IMR-90 (cell line): ENCODE data around the gene CKAP5. TPM values are rescaled to one million over a fixed set of nuclear protein-coding genes. Genes with fewer than 3 reads are reported as not detected.

Source experiments
- ATAC-seq: fragments of 200-7000 bp; cut with Tn5 transposase; 2 replicates; pipeline ENCODE4 v1.9.1; 2020; ENCODE audit warnings: low read depth, mild to moderate bottlenecking, moderate library complexity
- BruUV-seq: library from RNA; stranded (reverse); fragments of 400-500 nt; replicated peaks from 2 replicates; lab custom pipeline; 2021; lab: Mats Ljungman, UMichigan
- CTCF ChIA-PET: fragments of 300-600 bp; formaldehyde crosslinking; extraction: SDS; loops from one replicate; lab custom pipeline; 2021; ENCODE audit warnings: antibody characterized with exemption; lab: Yijun Ruan, JAX
- POLR2A ChIA-PET: fragments of 300-600 bp; sonication (Branson Sonifier 250); formaldehyde crosslinking; loops from one replicate; lab custom pipeline; 2022; ENCODE audit warnings: antibody characterized with exemption; ENCODE audit not compliant: unreplicated experiment; lab: Charles Lee
- DNase-seq: peaks from one replicate; pipeline ENCODE4 v3.0.0; 2013
- H2AFZ ChIP-seq: replicated peaks from 2 replicates; pipeline ENCODE3; 2013; ENCODE audit warnings: low read length, mild to moderate bottlenecking; ENCODE audit not compliant: poor library complexity
- H2AK5ac ChIP-seq: 2 replicates; pipeline ENCODE4 v1.6.1; 2013; ENCODE audit warnings: low read depth, low read length, inconsistent platforms
- H2AK9ac ChIP-seq: replicated peaks from 2 replicates; pipeline ENCODE3; 2013; ENCODE audit warnings: mild to moderate bottlenecking, low read depth, low read length, moderate library complexity; ENCODE audit not compliant: poor library complexity
- H2BK120ac ChIP-seq: 2 replicates; pipeline ENCODE4 v1.6.1; 2013; ENCODE audit warnings: low read depth, low read length, inconsistent platforms
- H2BK15ac ChIP-seq: 3 replicates; pipeline ENCODE4 v1.6.1; 2013; ENCODE audit warnings: low read depth, low read length, inconsistent platforms
- H2BK20ac ChIP-seq: 2 replicates; pipeline ENCODE4 v1.6.1; 2013; ENCODE audit warnings: low read depth, mild to moderate bottlenecking, inconsistent platforms, low read length, moderate library complexity
- H2BK5ac ChIP-seq: 2 replicates; pipeline ENCODE4 v1.6.1; 2013; ENCODE audit warnings: mild to moderate bottlenecking, low read depth, low read length, inconsistent platforms; ENCODE audit not compliant: poor library complexity, severe bottlenecking
- H3K14ac ChIP-seq: replicated peaks from 2 replicates; pipeline ENCODE4 v1.6.1; 2013; ENCODE audit warnings: low read depth, low read length, inconsistent platforms
- H3K18ac ChIP-seq: 2 replicates; pipeline ENCODE4 v1.6.1; 2013; ENCODE audit warnings: low read depth, low read length, control low read depth
- H3K23ac ChIP-seq: 2 replicates; pipeline ENCODE4 v1.6.1; 2013; ENCODE audit warnings: low read depth, low read length, inconsistent platforms
- H3K27ac ChIP-seq: 2 replicates; pipeline ENCODE4 v1.5.1; 2013; ENCODE audit warnings: mild to moderate bottlenecking, control low read depth, low read length; ENCODE audit not compliant: insufficient read depth
- H3K27me3 ChIP-seq: 2 replicates; pipeline ENCODE4 v1.6.1; 2013; ENCODE audit warnings: low read length; ENCODE audit not compliant: control insufficient read depth, insufficient read depth
- H3K36me3 ChIP-seq: 2 replicates; pipeline ENCODE4 v1.6.1; 2013; ENCODE audit warnings: low read length, mixed read lengths; ENCODE audit not compliant: control insufficient read depth, insufficient read depth
- H3K4ac ChIP-seq: 2 replicates; pipeline ENCODE4 v1.6.1; 2013; ENCODE audit warnings: low read depth, low read length, inconsistent platforms
- H3K4me1 ChIP-seq: 2 replicates; pipeline ENCODE4 v1.6.1; 2013; ENCODE audit warnings: low read length, mixed read lengths; ENCODE audit not compliant: control insufficient read depth, insufficient read depth
- H3K4me2 ChIP-seq: 2 replicates; pipeline ENCODE4 v1.6.1; 2013; ENCODE audit warnings: low read depth, mild to moderate bottlenecking, control low read depth, low read length, moderate library complexity
- H3K4me3 ChIP-seq: 2 replicates; pipeline ENCODE4 v1.5.1; 2013; ENCODE audit warnings: low read depth, mild to moderate bottlenecking, control low read depth, low read length, moderate library complexity; ENCODE audit not compliant: insufficient read depth
- H3K56ac ChIP-seq: 2 replicates; pipeline ENCODE4 v1.6.1; 2013; ENCODE audit warnings: low read length, inconsistent platforms; ENCODE audit not compliant: insufficient read depth; ENCODE audit errors: extremely low read depth
- H3K79me1 ChIP-seq, 2 experiments: 2 replicates each; pipeline ENCODE4 v1.6.1; 2013; ENCODE audit warnings: low read length in 2 of 2, inconsistent platforms in 1 of 2, low read depth in 1 of 2
- H3K9ac ChIP-seq: 2 replicates; pipeline ENCODE4 v1.6.1; 2013; ENCODE audit warnings: low read depth, low read length, control low read depth
- H3K9me1 ChIP-seq: 2 replicates; pipeline ENCODE4 v1.6.1; 2013; ENCODE audit warnings: low read length, inconsistent platforms; ENCODE audit not compliant: insufficient read depth
- H3K9me3 ChIP-seq: 2 replicates; pipeline ENCODE4 v1.6.1; 2013; ENCODE audit warnings: low read length; ENCODE audit not compliant: control insufficient read depth, insufficient read depth
- H4K20me1 ChIP-seq: 2 replicates; pipeline ENCODE4 v1.6.1; 2013; ENCODE audit warnings: low read length, inconsistent platforms; ENCODE audit not compliant: insufficient read depth
- H4K5ac ChIP-seq: 2 replicates; pipeline ENCODE4 v1.6.1; 2013; ENCODE audit warnings: mild to moderate bottlenecking, low read depth, low read length, control low read depth
- H4K8ac ChIP-seq, 2 experiments: 2 replicates each; pipeline ENCODE4 v1.6.1; 2013; ENCODE audit warnings: low read depth in 2 of 2, low read length in 2 of 2, control low read depth in 1 of 2, inconsistent platforms in 1 of 2
- H4K91ac ChIP-seq: 2 replicates; pipeline ENCODE4 v1.6.1; 2013; ENCODE audit warnings: low read depth, low read length, inconsistent platforms; ENCODE audit not compliant: insufficient read depth
- BHLHE40 ChIP-seq: fragments of 150-350 bp; IDR thresholded peaks from 2 replicates; pipeline ENCODE4 v1.6.1; 2016; ENCODE audit warnings: mild to moderate bottlenecking, low read depth, low read length
- CHD1 ChIP-seq: IDR thresholded peaks from 2 replicates; pipeline ENCODE4 v1.6.1; 2012; ENCODE audit warnings: low read depth, low read length, improper control_type of control experiment
- CTCF ChIP-seq: conservative IDR thresholded peaks from 2 replicates; pipeline ENCODE4 v1.5.1; 2012; ENCODE audit warnings: mild to moderate bottlenecking, low read depth, low read length, improper control_type of control experiment
- ELK1 ChIP-seq: fragments of 150-350 bp; IDR thresholded peaks from 2 replicates; pipeline ENCODE4 v1.6.1; 2016; ENCODE audit warnings: low read depth, mild to moderate bottlenecking, low read length, moderate library complexity, borderline replicate concordance
- MAFK ChIP-seq: IDR thresholded peaks from 2 replicates; pipeline ENCODE4 v1.6.1; 2012; ENCODE audit warnings: low read depth, low read length, improper control_type of control experiment
- MAZ ChIP-seq: IDR thresholded peaks from 2 replicates; pipeline ENCODE4 v1.6.1; 2012; ENCODE audit warnings: low read depth, mild to moderate bottlenecking, low read length, improper control_type of control experiment, moderate library complexity, borderline replicate concordance
- NFE2L2 ChIP-seq: fragments of 150-350 bp; IDR thresholded peaks from 2 replicates; pipeline ENCODE4 v1.6.1; 2016; ENCODE audit warnings: low read depth, mild to moderate bottlenecking, low read length
- POLR2A ChIP-seq: IDR thresholded peaks from 2 replicates; pipeline ENCODE4 v1.6.1; 2012; ENCODE audit warnings: mild to moderate bottlenecking, low read depth, low read length
- SMC3 ChIP-seq: fragments of 150-350 bp; IDR thresholded peaks from 2 replicates; pipeline ENCODE4 v1.6.1; 2016; ENCODE audit warnings: low read depth, mild to moderate bottlenecking, antibody characterized with exemption, low read length, moderate library complexity
- USF2 ChIP-seq: fragments of 150-350 bp; IDR thresholded peaks from 2 replicates; pipeline ENCODE4 v1.6.1; 2017; ENCODE audit warnings: mild to moderate bottlenecking, antibody characterized with exemption, low read length, low read depth
- dilution Hi-C: fragments of 300-500 bp; cut with HindIII; formaldehyde crosslinking; loops from one replicate; pipeline ENCODE4 v1.14.3; 2018; ENCODE audit warnings: low sequenced_read_pairs; ENCODE audit not compliant: unreplicated experiment
- in situ Hi-C: fragments of 300-500 bp; cut with MboI; formaldehyde crosslinking; loops from 3 replicates; pipeline ENCODE4 v1.14.3; 2019; ENCODE audit warnings: low sequenced_read_pairs, inconsistent platforms, mixed read lengths
- intact Hi-C: fragments of 100-400 bp; cut with micrococcal nuclease; formaldehyde crosslinking; loops from 2 replicates; pipeline ENCODE4 v1.10.0; 2022
- polyA plus RNA-seq, 3 experiments: library from polyadenylated mRNA; depleted of rRNA; stranded (reverse); fragments of >200 nt; gene quantifications; 2 replicates each; pipeline ENCODE4 v1.2.3, GENCODE V29; 2012; ENCODE audit warnings: low replicate concordance in 1 of 3
- total RNA-seq: library from RNA; depleted of rRNA; stranded (reverse); fragments of >200 nt; gene quantifications from 2 replicates; pipeline ENCODE4 v1.2.3, GENCODE V29; 2012

Gene CKAP5
- total and polyA plus RNA-seq, 2 of the 4 experiments (the other 2 are of a cell fraction), result 59.5 to 79.2 TPM

- Histone ChIP-seq H3K4me3 (no peak overlapping the region), H2BK15ac (no peak overlapping the region), H2AK9ac (no peak overlapping the region), H3K14ac (no peak overlapping the region), H2BK5ac (no peak overlapping the region), H3K23ac (no peak overlapping the region), H3K27ac (no peak overlapping the region), H3K9me3 (no peaks in the 10 kb centered on the region), H3K4ac (no peak overlapping the region), H3K18ac (no peak overlapping the region), H3K4me1 (peaks cover 4% of the 10 kb centered on the region; the same call in 1 of the 2 replicates), H4K5ac (no peak overlapping the region), H2AK5ac (no peak overlapping the region), H3K56ac (no peak overlapping the region), H3K4me2 (no peak overlapping the region), H2BK20ac (no peak overlapping the region), H3K9ac (no peak overlapping the region), H2BK120ac (no peak overlapping the region), H3K36me3 (no peaks in the 10 kb centered on the region), H3K27me3 (no peaks in the 10 kb centered on the region), H2AFZ (no peak overlapping the region), H3K9me1 (peaks cover 3% of the 10 kb centered on the region; the same call in 1 of the 2 replicates), H4K20me1 (peaks cover 28% of the 10 kb centered on the region), H4K8ac (no peak overlapping the region), H4K91ac (no peak overlapping the region), H3K79me1 (peaks cover 0 to 62% of the 10 kb centered on the region in 2 experiments; a peak in 2 of 4 replicates)
- TF ChIP-seq POLR2A (no peak), ELK1 (no peak), BHLHE40 (no peak), SMC3 (no peak), CHD1 (no peak), NFE2L2 (no peak), CTCF (no peak), MAZ (no peak), MAFK (no peak), USF2 (no peak)
- intact Hi-C loops, result no loop called here
- dilution Hi-C loops, result no loop called here
- ATAC-seq, result no peak
- POLR2A ChIA-PET, result no interaction called here
- no TSS peak for BruUV-seq
- CTCF ChIA-PET, result no interaction called here
- no peak for DNase-seq
- in situ Hi-C loops, result no loop called here
Observed at GRCh38 chr11:46837860-46838259, 8.2 kb downstream of the CKAP5 start.
